ENCODE results near the gene SAMD9. TPM values are rescaled to one million over a fixed set of nuclear protein-coding genes. Genes with fewer than 3 reads are reported as not detected.

SAMD9 gene
- 16.9 and 28.8 TPM in 2 replicates for total RNA-seq (2014; rRNA removed; shearing (Covaris generic); ENCODE audit: low replicate concordance)

DNA sequence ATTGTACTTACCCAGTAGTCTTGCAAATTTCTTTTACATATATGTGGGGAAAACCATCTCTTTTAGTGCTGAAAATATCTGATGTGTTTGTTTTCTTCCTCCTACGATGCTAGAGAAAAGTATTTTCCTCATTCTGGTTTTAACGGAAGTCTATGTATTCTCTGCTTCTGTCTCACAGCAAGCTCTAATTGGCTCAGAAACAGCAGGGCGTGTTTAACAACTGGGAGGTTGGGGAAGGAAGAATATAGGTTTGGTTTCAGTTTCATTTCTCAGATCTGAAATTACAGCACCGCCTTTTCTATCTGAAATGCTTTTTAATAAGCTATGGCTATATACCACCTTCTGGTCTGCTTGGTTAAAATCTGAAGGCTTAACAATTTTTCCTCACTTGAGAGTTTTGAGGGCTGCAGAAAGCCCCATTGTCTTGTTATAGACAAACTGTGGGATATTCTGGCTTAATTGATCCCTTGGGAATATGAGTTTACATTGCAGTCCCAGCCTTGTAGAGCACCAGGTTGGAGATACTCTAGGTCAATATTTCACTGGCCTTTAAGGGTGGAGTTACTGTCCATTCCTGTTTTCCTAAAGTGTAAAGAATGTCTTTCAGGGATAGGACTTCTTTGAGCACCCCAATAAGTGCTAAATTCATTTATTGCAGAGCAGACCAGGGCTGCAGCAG, at the start of gene SAMD9:
TSS of gene SAMD9 (minus strand) at position 128 of the 679 bp plus-strand sequence. CDS start 11,882 bp downstream, outside the sequence.
- Histone ChIP-seq H2AFZ (ENCODE audit: low read length) (peak within 1 kb of the TSS; percentile 68), H3K27ac (ENCODE audit: low read length) (peak within 1 kb of the TSS; percentile 60), H3K36me3 (ENCODE audit: insufficient read depth, low read length) (peaks cover 10% of the 10 kb centered on the region), H3K27me3 (ENCODE audit: low read length) (no peaks in the 10 kb centered on the region), H3K4me3 (ENCODE audit: low read length) (peak within 1 kb of the TSS; percentile 69), H3K4me1 (ENCODE audit: low read length) (peaks cover 31% of the 10 kb centered on the region), H4K20me1 (ENCODE audit: insufficient read depth, low read depth, low read length) (no peaks in the 10 kb centered on the region), H3K9ac (ENCODE audit: low read length) (peak within 1 kb of the TSS; percentile 54), H3K9me2 (replicated peaks; ENCODE audit: insufficient read depth, low read length) (no peaks in the 10 kb centered on the region), H3K79me2 (ENCODE audit: low read length) (peaks cover 34% of the 10 kb centered on the region), H3K4me2 (ENCODE audit: low read depth, low read length, poor library complexity, severe bottlenecking) (peak within 1 kb of the TSS; percentile 79), H3K9me3 (ENCODE audit: low read length) (no peaks in the 10 kb centered on the region)
- peak; percentile 96 for DNase-seq

DNA sequence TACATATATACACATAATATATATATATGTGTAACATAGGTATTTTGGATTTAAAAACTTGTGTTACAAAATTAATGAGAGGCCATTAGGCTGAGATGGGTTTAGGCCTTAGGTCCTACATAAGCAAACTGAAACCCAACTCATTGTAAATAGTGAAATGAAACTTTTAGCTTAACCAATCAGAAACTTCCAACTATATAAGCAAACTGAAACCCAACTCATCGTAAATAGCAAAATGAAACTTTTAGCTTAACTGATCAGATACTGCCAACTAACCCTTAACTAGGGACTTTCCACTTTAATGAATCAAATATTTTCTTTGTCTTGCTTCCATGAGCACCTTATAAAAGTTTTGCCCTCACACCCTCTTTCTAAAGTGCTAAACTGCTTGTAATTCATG, 47.7 kb upstream of the SAMD9 start:
- Histone ChIP-seq H3K9me2 (replicated peaks; ENCODE audit: insufficient read depth, low read length) (no peaks in the 10 kb centered on the region), H3K36me3 (ENCODE audit: insufficient read depth, low read length) (no peaks in the 10 kb centered on the region), H3K4me1 (ENCODE audit: low read length) (peaks cover 4% of the 10 kb centered on the region; the same call in 1 of the 2 replicates), H3K27me3 (ENCODE audit: low read length) (no peaks in the 10 kb centered on the region), H3K9me3 (ENCODE audit: low read length) (no peaks in the 10 kb centered on the region), H3K4me3 (ENCODE audit: low read length) (no peak overlapping the region), H4K20me1 (ENCODE audit: insufficient read depth, low read depth, low read length) (no peaks in the 10 kb centered on the region), H2AFZ (ENCODE audit: low read length) (no peak overlapping the region), H3K9ac (ENCODE audit: low read length) (no peak overlapping the region), H3K79me2 (ENCODE audit: low read length) (no peaks in the 10 kb centered on the region), H3K27ac (ENCODE audit: low read length) (no peak overlapping the region), H3K4me2 (ENCODE audit: low read depth, low read length, poor library complexity, severe bottlenecking) (peak overlapping the region; percentile 15)
- DNase-seq, result no peak

DNA sequence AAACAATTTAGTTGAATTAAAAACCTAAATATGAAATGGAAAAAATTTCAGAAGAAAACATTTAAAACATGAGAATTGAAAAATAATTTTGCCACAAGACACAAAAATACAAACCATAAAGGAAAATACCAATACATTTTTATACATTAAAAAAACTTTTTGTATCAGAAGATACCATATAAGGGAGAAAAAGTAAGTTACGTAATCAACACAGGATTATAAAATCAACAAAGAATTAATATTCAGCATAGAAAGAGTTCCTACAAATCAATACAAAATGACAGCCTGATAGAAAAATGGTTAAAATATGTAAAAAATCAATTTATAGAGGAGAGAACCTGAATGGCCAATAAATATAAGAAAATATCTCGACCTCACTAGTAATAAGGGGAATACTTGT, 47.0 kb upstream of the SAMD9 start:
- no peaks in the 10 kb centered on the region for H4K20me1 ChIP-seq (ENCODE audit: insufficient read depth, low read depth, low read length)
- no peak overlapping the region for H2AFZ ChIP-seq (ENCODE audit: low read length)
- no peaks in the 10 kb centered on the region for H3K9me2 ChIP-seq (replicated peaks; ENCODE audit: insufficient read depth, low read length)
- H3K27ac ChIP-seq (ENCODE audit: low read length), result no peak overlapping the region
- no peaks in the 10 kb centered on the region for H3K79me2 ChIP-seq (ENCODE audit: low read length)
- no peaks in the 10 kb centered on the region for H3K27me3 ChIP-seq (ENCODE audit: low read length)
- no peak overlapping the region for H3K4me2 ChIP-seq (ENCODE audit: low read depth, low read length, poor library complexity, severe bottlenecking)
- H3K4me1 ChIP-seq (ENCODE audit: low read length), result peaks cover 4% of the 10 kb centered on the region; the same call in 1 of the 2 replicates
- DNase-seq, result no peak
- no peak overlapping the region for H3K4me3 ChIP-seq (ENCODE audit: low read length)
- H3K36me3 ChIP-seq (ENCODE audit: insufficient read depth, low read length), result no peaks in the 10 kb centered on the region
- H3K9ac ChIP-seq (ENCODE audit: low read length), result no peak overlapping the region
- H3K9me3 ChIP-seq (ENCODE audit: low read length), result no peaks in the 10 kb centered on the region

DNA sequence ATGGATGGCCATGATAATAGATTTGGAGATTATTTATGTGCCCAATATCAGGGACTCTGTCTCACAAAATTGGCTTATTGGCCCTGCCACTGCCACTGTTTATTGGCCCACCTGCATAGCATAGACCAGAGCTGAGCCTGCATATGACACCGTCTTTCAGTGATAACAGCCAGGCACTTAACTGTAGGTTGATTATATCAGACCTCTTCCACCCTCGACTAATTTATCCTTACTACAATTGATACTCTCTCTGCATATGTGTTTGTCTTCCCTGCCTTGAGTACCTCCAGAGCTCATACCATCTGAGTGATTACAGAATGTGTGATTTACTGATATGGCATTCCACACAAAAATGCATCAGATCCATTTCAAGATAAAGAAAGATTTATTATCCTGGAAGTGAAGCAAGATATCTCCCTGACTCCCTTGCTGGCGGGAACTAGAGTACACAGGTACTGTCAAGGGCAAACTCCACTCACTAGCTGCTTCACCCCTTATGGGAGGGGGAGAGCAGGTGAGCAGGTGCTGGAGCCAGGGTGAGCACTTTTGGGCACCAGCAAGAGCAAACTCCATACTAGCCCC, 43.5 kb upstream of the SAMD9 start:
- no peak overlapping the region for H3K9ac ChIP-seq (ENCODE audit: low read length)
- H4K20me1 ChIP-seq (ENCODE audit: insufficient read depth, low read depth, low read length), result no peaks in the 10 kb centered on the region
- no peaks in the 10 kb centered on the region for H3K36me3 ChIP-seq (ENCODE audit: insufficient read depth, low read length)
- no peaks in the 10 kb centered on the region for H3K9me3 ChIP-seq (ENCODE audit: low read length)
- no peak overlapping the region for H3K4me3 ChIP-seq (ENCODE audit: low read length)
- peaks cover 4% of the 10 kb centered on the region; the same call in 1 of the 2 replicates for H3K4me1 ChIP-seq (ENCODE audit: low read length)
- peaks cover 2% of the 10 kb centered on the region; the same call in 1 of the 2 replicates for H3K27me3 ChIP-seq (ENCODE audit: low read length)
- no peaks in the 10 kb centered on the region for H3K79me2 ChIP-seq (ENCODE audit: low read length)
- no peak for DNase-seq
- H3K27ac ChIP-seq (ENCODE audit: low read length), result no peak overlapping the region
- H3K9me2 ChIP-seq (replicated peaks; ENCODE audit: insufficient read depth, low read length), result no peaks in the 10 kb centered on the region
- no peak overlapping the region for H2AFZ ChIP-seq (ENCODE audit: low read length)
- no peak overlapping the region for H3K4me2 ChIP-seq (ENCODE audit: low read depth, low read length, poor library complexity, severe bottlenecking)

DNA sequence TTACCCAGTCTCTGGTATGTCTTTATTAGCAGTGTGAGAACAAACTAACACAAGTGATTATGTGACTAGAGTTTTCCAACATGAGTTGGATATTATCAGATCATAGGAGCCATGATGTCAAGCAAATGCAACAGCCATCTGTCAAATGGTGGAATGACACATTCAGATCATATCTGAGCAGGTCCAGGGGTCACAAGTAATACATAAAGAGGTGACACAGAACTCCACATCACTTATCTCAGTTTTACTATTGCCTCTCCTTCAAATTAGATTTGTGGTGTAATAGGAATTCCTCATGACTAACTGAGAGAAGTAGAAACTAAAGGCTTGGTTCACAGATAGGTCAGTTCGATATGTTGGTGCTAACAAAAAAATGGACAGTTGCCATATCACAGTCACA, 42.6 kb upstream of the SAMD9 start:
- H3K79me2 ChIP-seq (ENCODE audit: low read length), result no peaks in the 10 kb centered on the region
- H3K4me1 ChIP-seq (ENCODE audit: low read length), result peaks cover 4% of the 10 kb centered on the region
- H4K20me1 ChIP-seq (ENCODE audit: insufficient read depth, low read depth, low read length), result no peaks in the 10 kb centered on the region
- DNase-seq, result no peak
- no peak overlapping the region for H3K27ac ChIP-seq (ENCODE audit: low read length)
- H3K4me2 ChIP-seq (ENCODE audit: low read depth, low read length, poor library complexity, severe bottlenecking), result no peak overlapping the region
- H3K9ac ChIP-seq (ENCODE audit: low read length), result no peak overlapping the region
- peaks cover 2% of the 10 kb centered on the region; the same call in 1 of the 2 replicates for H3K27me3 ChIP-seq (ENCODE audit: low read length)
- H3K9me3 ChIP-seq (ENCODE audit: low read length), result no peaks in the 10 kb centered on the region
- no peaks in the 10 kb centered on the region for H3K36me3 ChIP-seq (ENCODE audit: insufficient read depth, low read length)
- no peaks in the 10 kb centered on the region for H3K9me2 ChIP-seq (replicated peaks; ENCODE audit: insufficient read depth, low read length)
- H3K4me3 ChIP-seq (ENCODE audit: low read length), result no peak overlapping the region
- H2AFZ ChIP-seq (ENCODE audit: low read length), result no peak overlapping the region

DNA sequence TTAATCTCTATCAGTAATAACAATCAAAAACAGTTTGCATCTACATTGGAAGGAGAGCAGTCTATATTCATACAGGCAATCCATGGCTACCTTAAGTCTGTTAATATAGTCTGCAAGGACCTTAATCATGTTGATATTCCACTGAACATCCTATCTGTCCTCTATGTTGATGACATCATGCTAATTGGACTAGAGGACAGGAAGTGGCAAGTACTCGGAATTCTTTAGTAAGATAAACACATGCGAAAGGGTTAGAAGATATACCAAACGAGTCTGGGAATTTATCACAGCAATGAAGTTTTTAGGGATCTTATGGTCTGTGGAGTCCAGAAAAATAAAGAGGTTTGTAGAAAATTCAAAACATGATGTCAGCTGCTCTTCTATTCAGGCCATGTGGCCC, 41.7 kb upstream of the SAMD9 start:
- no peaks in the 10 kb centered on the region for H4K20me1 ChIP-seq (ENCODE audit: insufficient read depth, low read depth, low read length)
- H3K27ac ChIP-seq (ENCODE audit: low read length), result no peak overlapping the region
- H3K9me3 ChIP-seq (ENCODE audit: low read length), result no peaks in the 10 kb centered on the region
- no peaks in the 10 kb centered on the region for H3K79me2 ChIP-seq (ENCODE audit: low read length)
- H3K9me2 ChIP-seq (replicated peaks; ENCODE audit: insufficient read depth, low read length), result no peaks in the 10 kb centered on the region
- no peak overlapping the region for H2AFZ ChIP-seq (ENCODE audit: low read length)
- H3K27me3 ChIP-seq (ENCODE audit: low read length), result peaks cover 2% of the 10 kb centered on the region; the same call in 1 of the 2 replicates
- no peak for DNase-seq
- H3K36me3 ChIP-seq (ENCODE audit: insufficient read depth, low read length), result no peaks in the 10 kb centered on the region
- no peak overlapping the region for H3K4me3 ChIP-seq (ENCODE audit: low read length)
- peaks cover 5% of the 10 kb centered on the region for H3K4me1 ChIP-seq (ENCODE audit: low read length)
- no peak overlapping the region for H3K9ac ChIP-seq (ENCODE audit: low read length)
- no peak overlapping the region for H3K4me2 ChIP-seq (ENCODE audit: low read depth, low read length, poor library complexity, severe bottlenecking)

DNA sequence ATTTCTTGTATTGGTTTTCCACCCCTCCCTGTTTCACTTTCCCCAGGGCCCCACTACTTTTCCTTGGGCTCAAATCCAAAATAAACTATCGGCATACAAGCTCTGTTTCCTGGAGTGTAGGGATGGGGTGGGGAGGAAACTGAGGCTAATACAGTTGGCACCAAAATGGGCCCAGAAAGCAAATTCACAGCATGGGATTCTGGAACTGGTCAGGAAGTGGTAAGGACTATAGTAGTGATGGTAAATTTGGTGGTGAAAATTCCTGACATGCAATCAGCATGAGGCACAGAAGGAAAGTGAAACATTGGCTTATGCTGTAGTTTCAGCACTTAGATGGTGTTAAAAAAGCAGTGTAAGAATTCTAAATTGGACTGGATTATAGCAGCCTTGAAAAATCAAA, 39.1 kb upstream of the SAMD9 start:
- H3K4me2 ChIP-seq (ENCODE audit: low read depth, low read length, poor library complexity, severe bottlenecking), result no peak overlapping the region
- no peak overlapping the region for H3K27ac ChIP-seq (ENCODE audit: low read length)
- no peaks in the 10 kb centered on the region for H3K9me3 ChIP-seq (ENCODE audit: low read length)
- no peaks in the 10 kb centered on the region for H3K36me3 ChIP-seq (ENCODE audit: insufficient read depth, low read length)
- no peaks in the 10 kb centered on the region for H4K20me1 ChIP-seq (ENCODE audit: insufficient read depth, low read depth, low read length)
- no peak for DNase-seq
- no peaks in the 10 kb centered on the region for H3K9me2 ChIP-seq (replicated peaks; ENCODE audit: insufficient read depth, low read length)
- H3K79me2 ChIP-seq (ENCODE audit: low read length), result no peaks in the 10 kb centered on the region
- peaks cover 2% of the 10 kb centered on the region; the same call in 1 of the 2 replicates for H3K27me3 ChIP-seq (ENCODE audit: low read length)
- H3K9ac ChIP-seq (ENCODE audit: low read length), result no peak overlapping the region
- H3K4me3 ChIP-seq (ENCODE audit: low read length), result no peak overlapping the region
- H3K4me1 ChIP-seq (ENCODE audit: low read length), result peaks cover 5% of the 10 kb centered on the region
- no peak overlapping the region for H2AFZ ChIP-seq (ENCODE audit: low read length)

DNA sequence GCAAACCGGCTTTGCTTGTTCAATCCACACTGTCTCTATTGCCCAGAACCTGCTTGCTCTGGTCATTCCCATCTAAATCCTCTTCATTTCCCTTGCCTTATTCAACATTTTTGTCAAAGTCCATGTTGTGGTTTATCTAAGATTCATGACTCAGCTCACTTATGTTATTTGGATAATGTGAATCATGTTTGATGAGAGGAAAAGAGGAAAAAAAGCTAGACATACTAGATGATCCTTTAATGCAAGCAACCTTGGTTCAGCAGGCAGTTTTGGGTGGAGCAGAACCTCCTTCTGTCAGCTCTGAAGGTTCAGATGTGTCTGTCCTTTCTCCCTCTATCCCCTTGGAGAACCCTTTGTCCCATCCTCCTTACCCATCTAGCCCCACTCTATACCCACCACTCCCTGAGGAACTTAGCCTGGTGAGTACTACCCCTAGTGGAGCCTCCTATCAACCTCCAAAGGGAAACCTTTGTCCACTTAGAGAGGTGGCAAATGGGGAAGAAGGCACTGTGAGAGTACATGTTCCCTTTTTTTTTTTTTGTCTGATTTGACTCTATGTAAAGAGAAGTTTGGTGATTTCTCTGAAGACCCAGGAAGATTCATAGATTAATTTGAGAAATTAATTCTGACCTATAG, 32.5 kb upstream of the SAMD9 start:
- no peak overlapping the region for H3K4me2 ChIP-seq (ENCODE audit: low read depth, low read length, poor library complexity, severe bottlenecking)
- H3K9ac ChIP-seq (ENCODE audit: low read length), result no peak overlapping the region
- no peak for DNase-seq
- H3K36me3 ChIP-seq (ENCODE audit: insufficient read depth, low read length), result no peaks in the 10 kb centered on the region
- no peaks in the 10 kb centered on the region for H4K20me1 ChIP-seq (ENCODE audit: insufficient read depth, low read depth, low read length)
- H3K27ac ChIP-seq (ENCODE audit: low read length), result no peak overlapping the region
- H3K4me3 ChIP-seq (ENCODE audit: low read length), result no peak overlapping the region
- no peak overlapping the region; the same call in 1 of the 2 replicates for H2AFZ ChIP-seq (ENCODE audit: low read length)
- H3K9me3 ChIP-seq (ENCODE audit: low read length), result no peaks in the 10 kb centered on the region
- no peaks in the 10 kb centered on the region for H3K27me3 ChIP-seq (ENCODE audit: low read length)
- H3K79me2 ChIP-seq (ENCODE audit: low read length), result no peaks in the 10 kb centered on the region
- H3K4me1 ChIP-seq (ENCODE audit: low read length), result peaks cover 46% of the 10 kb centered on the region
- H3K9me2 ChIP-seq (replicated peaks; ENCODE audit: insufficient read depth, low read length), result no peaks in the 10 kb centered on the region

All from Karpas-422 (cell line).